ENCODE measurements around the gene TFG.

GRCh38 chr3:100693225-100693624, 16.1 kb upstream of the TFG start:
- TF ChIP-seq CTCF (IDR thresholded peaks at IDR 0.05; ENCODE audit: low read depth, low read length) (no peak), EZH2phosphoT487 (IDR thresholded peaks at IDR 0.05; ENCODE audit: low read depth) (no peak)
